ENCODE data around the gene UTF1. TPM values are rescaled to one million over a fixed set of nuclear protein-coding genes. Genes with fewer than 3 reads are reported as not detected.

Gene UTF1
- total RNA-seq, 1 donor from 2014 or later, result not detected

- CTCF ChIA-PET, result no interaction called here
- intact Hi-C loops (cut with micrococcal nuclease), result loop anchor here (10.0 kb wide), 1 partner anchor 310 kb away; the partner anchor contains the start of gene CFAP46
- POLR2A ChIA-PET, result no interaction called here
- no peak for ATAC-seq (ENCODE audit: low read depth)
- Mint-ChIP-seq H3K4me3 (no peak overlapping the region), H3K27ac (no peak overlapping the region), H3K9me3 (no peaks in the 10 kb centered on the region), H3K4me1 (peaks cover 26% of the 10 kb centered on the region), H3K27me3 (peaks cover 7% of the 10 kb centered on the region), H3K36me3 (ENCODE audit: low read depth) (no peaks in the 10 kb centered on the region)
- TF ChIP-seq, protein P1, sequence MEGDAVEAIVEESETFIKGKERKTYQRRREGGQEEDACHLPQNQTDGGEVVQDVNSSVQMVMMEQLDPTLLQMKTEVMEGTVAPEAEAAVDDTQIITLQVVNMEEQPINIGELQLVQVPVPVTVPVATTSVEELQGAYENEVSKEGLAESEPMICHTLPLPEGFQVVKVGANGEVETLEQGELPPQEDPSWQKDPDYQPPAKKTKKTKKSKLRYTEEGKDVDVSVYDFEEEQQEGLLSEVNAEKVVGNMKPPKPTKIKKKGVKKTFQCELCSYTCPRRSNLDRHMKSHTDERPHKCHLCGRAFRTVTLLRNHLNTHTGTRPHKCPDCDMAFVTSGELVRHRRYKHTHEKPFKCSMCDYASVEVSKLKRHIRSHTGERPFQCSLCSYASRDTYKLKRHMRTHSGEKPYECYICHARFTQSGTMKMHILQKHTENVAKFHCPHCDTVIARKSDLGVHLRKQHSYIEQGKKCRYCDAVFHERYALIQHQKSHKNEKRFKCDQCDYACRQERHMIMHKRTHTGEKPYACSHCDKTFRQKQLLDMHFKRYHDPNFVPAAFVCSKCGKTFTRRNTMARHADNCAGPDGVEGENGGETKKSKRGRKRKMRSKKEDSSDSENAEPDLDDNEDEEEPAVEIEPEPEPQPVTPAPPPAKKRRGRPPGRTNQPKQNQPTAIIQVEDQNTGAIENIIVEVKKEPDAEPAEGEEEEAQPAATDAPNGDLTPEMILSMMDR (IDR thresholded peaks at IDR 0.05), result no peak
- DNase-seq, result no peak
These were observed 24.6 kb downstream of the UTF1 start for GRCh38 chr10:133254421-133255120.

DNA sequence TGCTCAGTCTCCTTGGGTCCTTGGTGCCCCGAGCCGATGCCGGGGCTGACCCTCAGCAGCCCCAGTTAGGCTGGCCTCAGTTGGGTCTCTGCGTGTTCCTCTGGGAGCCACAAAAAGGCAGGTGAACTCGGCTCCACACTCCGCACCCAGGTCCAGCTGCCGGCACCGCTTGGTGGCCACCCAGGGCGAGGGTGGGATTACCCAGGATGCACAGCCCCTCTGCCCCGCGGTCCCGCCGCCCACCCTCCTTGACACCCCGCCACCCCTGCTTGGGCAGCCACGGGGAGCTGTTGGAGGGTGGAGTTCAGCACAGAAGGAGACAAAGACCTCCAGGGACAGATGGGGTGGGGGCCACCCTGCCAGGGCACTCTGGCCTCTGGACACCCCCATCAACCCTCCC is 25.3 kb downstream of the UTF1 start:
- Mint-ChIP-seq H3K4me3 (no peak overlapping the region), H3K9me3 (no peaks in the 10 kb centered on the region), H3K27me3 (peaks cover 2% of the 10 kb centered on the region), H3K4me1 (peaks cover 33% of the 10 kb centered on the region), H3K27ac (no peak overlapping the region), H3K36me3 (ENCODE audit: low read depth) (no peaks in the 10 kb centered on the region)
- DNase-seq (no peak), ATAC-seq (ENCODE audit: low read depth) (no peak)
- ChIA-PET POLR2A (no interaction called here), CTCF (no interaction called here)
- TF ChIP-seq, protein P1 (IDR thresholded peaks at IDR 0.05), result no peak
- intact Hi-C loops (cut with micrococcal nuclease), result loop anchor here (10.0 kb wide), 1 partner anchor 311 kb away; the partner anchor contains the start of gene CFAP46

DNA sequence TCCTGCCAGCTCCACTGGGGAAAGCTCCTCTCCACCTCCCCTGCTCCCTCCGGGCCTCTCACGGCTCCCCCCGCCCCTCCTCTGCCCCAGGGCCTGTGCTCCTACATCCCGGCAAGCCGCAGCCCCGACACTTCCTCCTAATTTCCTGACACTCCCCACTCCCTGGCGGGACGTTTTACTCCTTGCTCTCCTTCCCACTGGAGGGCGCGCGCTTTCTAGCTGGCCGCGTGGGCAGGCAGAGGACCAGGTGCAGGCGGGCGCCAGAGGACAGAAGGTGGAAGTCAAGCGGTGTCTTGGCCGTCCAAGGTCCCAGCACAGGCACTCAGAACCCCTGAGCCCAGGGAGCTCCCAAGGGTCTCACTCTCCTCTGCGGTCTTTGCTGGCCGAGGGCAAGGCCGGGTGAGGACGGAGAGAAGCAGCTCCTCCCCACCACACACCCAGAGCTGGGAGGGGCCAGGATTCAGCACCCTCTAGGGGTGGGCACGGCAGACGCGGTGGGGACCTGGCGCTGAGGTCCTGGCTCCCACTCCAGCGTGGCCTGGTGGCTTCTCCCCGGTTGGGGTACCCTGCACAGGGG is 27.6 kb downstream of the UTF1 start:
- ChIA-PET CTCF (interaction anchor here (0.8 to 3.8 kb wide), 5 partner anchors 12 to 114 kb away, joined by 4 to 26 read pairs (median 4); partner anchors contain the start of gene ADAM8), POLR2A (interaction anchor here (0.6 to 3.6 kb wide), 6 partner anchors 11 to 109 kb away, joined by 3 to 32 read pairs (median 5); partner anchors contain the start of gene ADAM8)
- H3K27me3 Mint-ChIP-seq, result no peaks in the 10 kb centered on the region
- H3K4me1 Mint-ChIP-seq, result peaks cover 51% of the 10 kb centered on the region
- TF ChIP-seq, protein P1 (IDR thresholded peaks at IDR 0.05), result no peak
- peak overlapping the region; percentile 68 for H3K4me3 Mint-ChIP-seq
- intact Hi-C loops (cut with micrococcal nuclease), result loop anchor here (1.0 to 10.0 kb wide), 3 partner anchors 17 to 313 kb away; partner anchors contain the start of gene CFAP46
- peak overlapping the region; percentile 68 for H3K27ac Mint-ChIP-seq
- no peaks in the 10 kb centered on the region for H3K36me3 Mint-ChIP-seq (ENCODE audit: low read depth)
- DNase-seq (no peak), ATAC-seq (ENCODE audit: low read depth) (peak; percentile 15)
- no peaks in the 10 kb centered on the region for H3K9me3 Mint-ChIP-seq

DNA sequence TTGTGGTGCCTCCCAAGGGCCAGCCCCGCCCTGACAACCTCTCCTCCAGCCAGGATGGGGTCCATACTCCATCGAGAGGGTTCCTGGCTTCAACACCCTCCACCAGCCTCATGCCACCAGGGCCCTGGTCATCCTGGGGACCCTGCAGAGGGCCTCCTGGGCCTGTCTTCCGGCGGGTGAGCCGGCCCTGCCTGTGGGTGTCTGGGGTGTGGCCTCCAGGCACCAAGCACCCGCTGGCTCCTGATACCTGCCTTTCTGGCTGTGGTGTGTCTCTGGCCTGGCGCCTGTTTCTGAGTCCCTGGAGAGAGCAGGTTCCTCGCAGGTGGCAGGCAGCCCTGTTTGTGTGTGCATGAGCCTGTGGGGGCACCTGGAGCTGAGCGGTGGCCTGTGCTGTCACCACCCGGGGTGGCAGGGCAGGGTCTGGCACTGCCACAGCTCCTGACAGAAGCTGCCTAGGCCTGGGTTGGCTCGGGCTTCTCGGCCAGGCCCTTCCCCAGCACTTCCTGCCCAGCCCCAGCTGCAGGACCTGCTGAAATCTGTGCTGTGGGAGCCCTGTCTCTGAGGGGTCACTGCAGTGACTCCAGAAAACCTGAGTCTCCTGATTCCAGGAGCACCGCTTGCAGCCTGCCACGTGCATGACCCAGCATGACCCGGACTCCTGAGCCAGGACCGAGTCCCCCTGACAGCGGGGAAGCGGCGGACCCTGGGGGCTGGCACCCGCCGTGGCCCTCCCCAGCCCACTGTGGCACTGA is 28.2 kb downstream of the UTF1 start:
- intact Hi-C loops (cut with micrococcal nuclease), result loop anchor here (2.0 to 10.0 kb wide), 2 partner anchors 17 to 313 kb away; partner anchors contain the start of gene CFAP46
- ATAC-seq (ENCODE audit: low read depth) (peak; percentile 6), DNase-seq (no peak)
- TF ChIP-seq, protein P1 (IDR thresholded peaks at IDR 0.05), result no peak
- Mint-ChIP-seq H3K9me3 (no peaks in the 10 kb centered on the region), H3K27ac (peak overlapping the region; percentile 63), H3K27me3 (no peaks in the 10 kb centered on the region), H3K4me1 (peaks cover 57% of the 10 kb centered on the region), H3K36me3 (ENCODE audit: low read depth) (peaks cover 6% of the 10 kb centered on the region), H3K4me3 (peak overlapping the region; percentile 41)
- POLR2A ChIA-PET, result interaction anchor here (0.9 to 3.6 kb wide), 5 partner anchors 12 to 20 kb away, joined by 3 to 32 read pairs (median 5); partner anchors contain the start of gene ADAM8
- CTCF ChIA-PET, result interaction anchor here (0.8 to 3.8 kb wide), 5 partner anchors 13 to 115 kb away, joined by 4 to 26 read pairs (median 4); partner anchors contain the start of gene ADAM8

Data from activated B cell treated with CpG ODN at 0.5 μM for 24 hours (primary cell).